GM12864 (cell line): ENCODE measurements around the gene PDHB.

Source experiments
- DNase-seq: peaks from one replicate; pipeline ENCODE4 v3.0.0-alpha.2; 2011; ENCODE audit warnings: low read depth
- H3K4me3 ChIP-seq: 2 replicates; pipeline ENCODE4 v1.5.1; 2011; ENCODE audit warnings: mild to moderate bottlenecking, low read depth, low read length, control low read depth
- CTCF ChIP-seq: IDR thresholded peaks from 2 replicates; pipeline ENCODE4 v1.5.1; 2011; ENCODE audit warnings: low read depth, mild to moderate bottlenecking, moderate library complexity, low read length, control low read depth, inconsistent platforms; ENCODE audit errors: missing control alignments

Gene PDHB

GRCh38 chr3:58473275-58473674, 39.6 kb upstream of the PDHB start:
- TF ChIP-seq CTCF, result no peak
- DNase-seq, result no peak
- no peak overlapping the region for H3K4me3 ChIP-seq

GRCh38 chr3:58471025-58471887, 37.6 kb upstream of the PDHB start:
- no peak for DNase-seq
- TF ChIP-seq CTCF, result no peak
- H3K4me3 ChIP-seq, result no peak overlapping the region

- H3K4me3 ChIP-seq, result no peak overlapping the region
- no peak for DNase-seq
- no peak for TF ChIP-seq CTCF
These were observed 36.9 kb upstream of the PDHB start for GRCh38 chr3:58470363-58471024.

- DNase-seq, result no peak
- TF ChIP-seq CTCF, result no peak
- H3K4me3 ChIP-seq, result no peak overlapping the region
These were observed 35.5 kb upstream of the PDHB start for GRCh38 chr3:58469096-58469495.

- H3K4me3 ChIP-seq, result no peak overlapping the region
- TF ChIP-seq CTCF, result no peak
- no peak for DNase-seq
These were observed 33.4 kb upstream of the PDHB start for GRCh38 chr3:58466899-58467563.

GRCh38 chr3:58464866-58465265, 31.2 kb upstream of the PDHB start:
- no peak for TF ChIP-seq CTCF
- no peak for DNase-seq
- no peak overlapping the region for H3K4me3 ChIP-seq

- TF ChIP-seq CTCF, result no peak
- H3K4me3 ChIP-seq, result no peak overlapping the region
- no peak for DNase-seq
These were observed 30.3 kb upstream of the PDHB start for GRCh38 chr3:58463942-58464271.
